ENCODE data around the gene NTHL1.
A peak's percentile ranks its signal among the peaks of the same experiment; 100 is the strongest.

NTHL1 gene

GRCh38 chr16:2045965-2046892, 1.4 kb downstream of the NTHL1 start:
- CTCF ChIA-PET = interaction anchor here (1.4 to 3.2 kb wide), 3 partner anchors 24 to 94 kb away, joined by 3 to 14 read pairs (median 4); no protein-coding TSS in a partner anchor
- peak overlapping the region; percentile 82 for H3K27ac Mint-ChIP-seq
- H3K4me1 Mint-ChIP-seq = peaks cover 25% of the 10 kb centered on the region
- peaks cover 9% of the 10 kb centered on the region for H3K36me3 Mint-ChIP-seq
- H3K4me3 Mint-ChIP-seq = peak overlapping the region; percentile 93
- no peaks in the 10 kb centered on the region for H3K27me3 Mint-ChIP-seq
- DNase-seq = no peak
- no peaks in the 10 kb centered on the region for H3K9me3 Mint-ChIP-seq

- H3K27me3 Mint-ChIP-seq = no peaks in the 10 kb centered on the region
- peaks cover 25% of the 10 kb centered on the region for H3K4me1 Mint-ChIP-seq
- no peak for DNase-seq
- no peak overlapping the region for H3K4me3 Mint-ChIP-seq
- CTCF ChIA-PET = no interaction called here
- no peaks in the 10 kb centered on the region for H3K9me3 Mint-ChIP-seq
- H3K36me3 Mint-ChIP-seq = peaks cover 3% of the 10 kb centered on the region
- H3K27ac Mint-ChIP-seq = no peak overlapping the region
Observed at GRCh38 chr16:2044541-2044940, 3.1 kb downstream of the NTHL1 start.

GRCh38 chr16:2043667-2044451, 3.8 kb downstream of the NTHL1 start:
- no peak overlapping the region for H3K27ac Mint-ChIP-seq
- CTCF ChIA-PET = no interaction called here
- H3K4me1 Mint-ChIP-seq = peaks cover 19% of the 10 kb centered on the region
- no peaks in the 10 kb centered on the region for H3K27me3 Mint-ChIP-seq
- peaks cover 3% of the 10 kb centered on the region for H3K36me3 Mint-ChIP-seq
- no peaks in the 10 kb centered on the region for H3K9me3 Mint-ChIP-seq
- H3K4me3 Mint-ChIP-seq = no peak overlapping the region
- DNase-seq = no peak

- peaks cover 3% of the 10 kb centered on the region for H3K36me3 Mint-ChIP-seq
- CTCF ChIA-PET = no interaction called here
- no peak overlapping the region for H3K4me3 Mint-ChIP-seq
- no peaks in the 10 kb centered on the region for H3K27me3 Mint-ChIP-seq
- peaks cover 12% of the 10 kb centered on the region for H3K4me1 Mint-ChIP-seq
- DNase-seq = no peak
- no peak overlapping the region for H3K27ac Mint-ChIP-seq
- no peaks in the 10 kb centered on the region for H3K9me3 Mint-ChIP-seq
Observed at GRCh38 chr16:2042986-2043666, 4.5 kb downstream of the NTHL1 start.

- Mint-ChIP-seq H3K4me1 (peaks cover 11% of the 10 kb centered on the region), H3K27ac (no peak overlapping the region), H3K27me3 (no peaks in the 10 kb centered on the region), H3K9me3 (no peaks in the 10 kb centered on the region), H3K36me3 (peaks cover 3% of the 10 kb centered on the region), H3K4me3 (no peak overlapping the region)
- no peak for DNase-seq
- CTCF ChIA-PET = no interaction called here
Observed at GRCh38 chr16:2042171-2042985, 5.3 kb downstream of the NTHL1 start.

GRCh38 chr16:2040787-2041522, 6.7 kb downstream of the NTHL1 start:
- H3K4me1 Mint-ChIP-seq = no peaks in the 10 kb centered on the region
- no peak for DNase-seq
- H3K27ac Mint-ChIP-seq = no peak overlapping the region
- CTCF ChIA-PET = no interaction called here
- no peaks in the 10 kb centered on the region for H3K27me3 Mint-ChIP-seq
- no peak overlapping the region for H3K4me3 Mint-ChIP-seq
- H3K36me3 Mint-ChIP-seq = no peaks in the 10 kb centered on the region
- H3K9me3 Mint-ChIP-seq = no peaks in the 10 kb centered on the region

GRCh38 chr16:2040041-2040786, 7.4 kb downstream of the NTHL1 start:
- Mint-ChIP-seq H3K27ac (no peak overlapping the region), H3K36me3 (no peaks in the 10 kb centered on the region), H3K4me1 (no peaks in the 10 kb centered on the region), H3K9me3 (no peaks in the 10 kb centered on the region), H3K4me3 (no peak overlapping the region), H3K27me3 (no peaks in the 10 kb centered on the region)
- DNase-seq = no peak
- CTCF ChIA-PET = interaction anchor here (1.1 kb wide), 1 partner anchor 36 kb away, joined by 3 read pairs; no protein-coding TSS in a partner anchor

GRCh38 chr16:2039274-2040031, 8.2 kb downstream of the NTHL1 start:
- Mint-ChIP-seq H3K27me3 (peaks cover 4% of the 10 kb centered on the region), H3K27ac (peak overlapping the region; percentile 26), H3K4me1 (no peaks in the 10 kb centered on the region), H3K9me3 (no peaks in the 10 kb centered on the region), H3K36me3 (no peaks in the 10 kb centered on the region), H3K4me3 (no peak overlapping the region)
- no peak for DNase-seq
- CTCF ChIA-PET = interaction anchor here (1.1 kb wide), 1 partner anchor 35 kb away, joined by 3 read pairs; no protein-coding TSS in a partner anchor

GRCh38 chr16:2038382-2039231, 9.0 kb downstream of the NTHL1 start:
- Mint-ChIP-seq H3K4me1 (no peaks in the 10 kb centered on the region), H3K36me3 (no peaks in the 10 kb centered on the region), H3K9me3 (no peaks in the 10 kb centered on the region), H3K4me3 (no peak overlapping the region), H3K27ac (no peak overlapping the region), H3K27me3 (peaks cover 4% of the 10 kb centered on the region)
- no peak for DNase-seq
- CTCF ChIA-PET = interaction anchor here (1.0 kb wide), 1 partner anchor 9 kb away, joined by 3 read pairs; no protein-coding TSS in a partner anchor

- H3K27me3 Mint-ChIP-seq = peaks cover 4% of the 10 kb centered on the region
- no peaks in the 10 kb centered on the region for H3K9me3 Mint-ChIP-seq
- no peak overlapping the region for H3K4me3 Mint-ChIP-seq
- no peak overlapping the region for H3K27ac Mint-ChIP-seq
- DNase-seq = no peak
- CTCF ChIA-PET = interaction anchor here (1.0 kb wide), 1 partner anchor 9 kb away, joined by 3 read pairs; no protein-coding TSS in a partner anchor
- H3K36me3 Mint-ChIP-seq = no peaks in the 10 kb centered on the region
- H3K4me1 Mint-ChIP-seq = no peaks in the 10 kb centered on the region
Observed at GRCh38 chr16:2037647-2038381, 9.8 kb downstream of the NTHL1 start.

GRCh38 chr16:2037115-2037514, 10.5 kb downstream of the NTHL1 start:
- CTCF ChIA-PET = no interaction called here
- DNase-seq = no peak
- Mint-ChIP-seq H3K9me3 (no peaks in the 10 kb centered on the region), H3K36me3 (no peaks in the 10 kb centered on the region), H3K27ac (no peak overlapping the region), H3K4me1 (no peaks in the 10 kb centered on the region), H3K27me3 (peaks cover 10% of the 10 kb centered on the region), H3K4me3 (no peak overlapping the region)

Measured in activated naive CD4-positive, alpha-beta T cell treated with anti-CD3 and anti-CD28 coated beads, Interleukin-2, amount 10 ng/mL, durations not matched to agents 7 days and 5 days (primary cell).